Embryonic facial prominence (tissue), 1 donor: ENCODE measurements around the gene POLDIP3.
"Not testable (repeated sequence)": the region's sequence is repeated elsewhere in the genome, so short reads cannot be mapped to it uniquely, and the experiment has no call there.

Source experiments
- DNase-seq: peaks from one replicate; pipeline ENCODE4 v3.0.0-alpha.2; 2016; ENCODE audit errors: extremely low spot score

POLDIP3 gene

GRCh38 chr22:42560381-42560780 lies 54.3 kb downstream of the POLDIP3 start:
- no peak for DNase-seq

DNA sequence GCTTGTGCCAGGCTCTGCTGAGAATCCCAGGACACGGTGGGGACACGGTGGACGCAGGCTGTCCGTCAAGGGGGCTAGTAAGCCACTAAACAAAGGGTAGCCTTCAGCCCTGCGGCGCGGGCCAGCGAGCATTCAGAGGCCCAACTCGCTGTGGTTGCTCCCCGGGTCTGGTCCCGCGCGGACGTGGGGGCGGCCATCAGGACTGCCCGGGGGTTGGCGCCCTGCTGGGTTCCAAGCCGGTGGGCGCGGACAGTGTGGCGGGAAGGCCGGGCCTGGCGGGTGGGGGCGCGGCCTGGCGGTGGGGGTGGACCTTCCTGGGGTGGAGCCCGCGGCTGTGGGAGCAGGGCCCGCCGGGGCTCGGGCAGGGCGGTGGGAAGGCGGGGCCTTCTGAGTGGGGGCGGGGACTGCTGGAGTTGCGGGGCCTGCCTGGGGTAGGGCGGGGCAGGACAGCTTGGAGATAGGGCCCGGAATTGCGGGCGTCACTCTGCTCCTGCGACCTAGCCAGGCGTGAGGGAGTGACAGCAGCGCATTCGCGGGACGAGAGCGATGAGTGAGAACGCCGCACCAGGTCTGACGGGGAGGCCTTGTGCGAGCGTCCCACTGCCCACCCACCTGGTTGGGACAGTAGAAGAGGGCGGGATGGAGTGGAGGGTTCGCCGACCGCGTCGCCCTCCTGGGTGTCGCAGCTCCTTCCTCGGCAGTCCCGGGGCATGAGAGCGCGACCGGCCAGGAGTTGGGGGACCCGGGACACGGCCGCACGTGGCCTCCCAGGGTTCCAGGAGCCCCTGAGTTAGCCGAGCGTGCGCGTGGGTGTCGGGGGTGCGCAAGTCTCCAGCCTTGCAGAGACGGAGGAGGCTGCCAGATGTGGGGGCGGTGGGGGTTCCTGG lies 61.0 kb downstream of the POLDIP3 start, which contains the start of gene SERHL2:
Gene SERHL2, plus strand, starts transcription at position 482 of the 887 bp plus-strand sequence. Its CDS starts 65 bp downstream, at position 547.
- peak; percentile 20 for DNase-seq

DNA sequence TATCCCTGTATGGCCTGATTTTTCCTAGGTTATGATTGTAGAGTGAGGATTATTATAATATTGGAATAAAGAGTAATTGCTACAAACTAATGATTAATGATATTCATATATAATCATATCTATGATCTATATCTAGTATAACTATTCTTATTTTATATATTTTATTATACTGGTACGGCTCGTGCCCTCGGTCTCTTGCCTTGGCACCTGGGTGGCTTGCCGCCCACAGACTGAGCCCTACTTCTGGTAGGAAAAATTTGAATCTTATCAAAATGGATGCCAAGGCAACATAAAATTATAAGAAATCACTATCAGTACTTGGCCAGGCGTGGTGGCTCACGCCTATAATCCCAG lies 62.4 kb downstream of the POLDIP3 start:
- not testable (repeated sequence) for DNase-seq

DNA sequence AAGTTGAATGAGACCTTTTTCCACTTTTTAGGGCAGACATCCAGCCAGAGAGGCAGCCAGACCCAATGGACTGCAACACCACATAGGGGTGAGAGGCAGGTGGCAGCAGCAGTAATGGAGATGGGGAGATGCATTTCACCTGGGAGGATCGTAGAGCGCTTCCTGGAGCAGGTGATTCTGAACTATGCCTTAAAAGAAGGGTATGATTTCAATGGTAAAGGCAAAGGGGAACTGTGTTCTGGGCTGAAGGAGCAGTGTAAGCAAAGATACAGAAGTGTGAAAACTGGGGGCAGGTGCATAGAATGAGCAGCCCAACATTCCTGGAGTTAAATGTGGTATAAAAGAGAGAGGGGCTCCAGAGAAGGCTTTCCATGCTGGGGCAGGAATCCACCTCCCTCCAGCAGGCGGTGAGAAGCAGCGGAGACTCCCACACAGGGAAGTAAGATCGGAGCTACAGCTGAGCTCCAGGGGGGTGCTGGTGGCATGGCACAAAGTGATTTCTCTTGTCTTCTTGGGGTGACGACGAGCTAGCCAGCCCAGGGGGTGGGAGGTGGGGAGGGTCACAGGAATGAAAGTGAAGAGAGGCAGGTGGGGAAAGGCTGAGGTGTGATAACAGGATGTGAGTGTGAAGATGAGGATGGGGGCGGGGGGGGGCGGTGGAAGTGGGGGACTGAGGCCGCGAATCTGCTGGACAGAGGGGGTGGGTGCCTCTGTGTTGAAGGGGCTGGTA lies 65.2 kb downstream of the POLDIP3 start:
- DNase-seq: no peak

DNA sequence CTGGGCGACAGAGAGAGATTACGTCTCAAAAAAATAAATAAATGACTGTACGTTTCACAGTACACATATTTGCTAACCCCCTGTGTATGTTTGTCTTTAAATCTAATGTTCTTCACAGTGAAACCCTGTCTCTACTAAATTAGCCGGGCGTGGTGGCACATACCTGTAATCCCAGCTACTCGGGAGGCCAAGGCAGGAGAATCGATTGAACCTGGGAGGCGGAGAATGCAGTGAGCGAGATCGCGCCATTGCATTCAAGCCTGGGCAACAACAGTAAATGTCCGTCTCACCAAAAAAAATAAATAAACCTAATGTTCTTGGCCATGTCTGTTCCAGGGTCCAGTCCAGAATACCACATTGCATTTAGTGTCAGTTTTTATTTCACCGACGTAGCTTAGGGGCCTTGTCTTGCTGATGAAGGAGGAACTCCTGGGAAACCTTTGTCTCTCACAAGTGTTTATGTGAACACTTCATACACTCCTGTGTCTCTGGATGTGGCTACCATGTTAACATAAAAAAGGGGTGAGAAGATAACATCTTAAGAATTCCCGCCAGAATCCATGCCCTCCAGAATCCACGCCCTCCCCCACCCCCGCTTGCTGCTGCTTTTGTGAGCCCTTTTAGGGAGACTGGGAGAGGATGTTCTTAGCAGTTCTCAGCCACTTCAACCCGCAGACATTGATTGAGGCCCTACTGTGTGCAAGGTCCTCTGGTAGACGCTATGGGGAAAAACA lies 65.9 kb downstream of the POLDIP3 start:
- no peak for DNase-seq

- not testable (repeated sequence) for DNase-seq
Measured at GRCh38 chr22:42548126-42548525, 66.6 kb downstream of the POLDIP3 start.

DNA sequence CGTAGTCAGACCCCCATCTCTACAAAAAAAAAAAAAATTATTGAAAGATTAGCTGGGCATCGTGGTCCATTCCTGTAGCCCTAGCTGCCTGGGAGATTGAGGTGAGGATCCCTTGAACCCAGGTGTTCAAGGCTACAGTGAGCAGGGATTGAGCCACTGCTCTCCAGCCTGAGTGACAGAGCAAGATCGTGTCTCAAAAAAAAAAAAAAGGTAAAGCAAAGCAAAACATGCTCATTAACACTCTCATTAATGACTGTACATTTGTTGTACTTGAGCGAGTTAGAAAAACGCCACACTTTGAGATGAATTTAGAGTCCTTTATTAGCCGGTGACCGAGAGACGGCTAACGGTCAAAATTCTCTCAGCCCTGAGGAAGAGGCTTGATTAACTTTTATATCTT lies 67.1 kb downstream of the POLDIP3 start:
- DNase-seq: no peak

DNA sequence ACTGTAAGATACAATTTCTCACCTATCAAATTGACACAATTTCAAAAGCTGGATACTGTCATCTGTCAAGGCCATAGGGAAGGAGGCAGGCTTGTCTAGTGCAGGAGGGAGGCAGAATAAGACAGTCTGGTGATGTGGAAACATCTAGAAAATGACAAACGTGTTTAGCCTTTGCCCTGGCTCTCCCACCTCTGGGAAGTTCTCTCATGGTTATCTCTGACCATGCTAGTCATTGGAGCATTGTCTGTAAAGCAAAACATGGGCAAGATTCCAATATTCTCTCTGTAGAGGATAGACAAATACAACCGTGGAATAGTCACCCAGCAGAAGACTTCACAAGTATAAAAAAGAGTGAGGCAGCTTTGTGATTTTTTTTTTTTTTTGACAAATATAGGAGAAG lies 70.0 kb downstream of the POLDIP3 start:
- DNase-seq: no peak

DNA sequence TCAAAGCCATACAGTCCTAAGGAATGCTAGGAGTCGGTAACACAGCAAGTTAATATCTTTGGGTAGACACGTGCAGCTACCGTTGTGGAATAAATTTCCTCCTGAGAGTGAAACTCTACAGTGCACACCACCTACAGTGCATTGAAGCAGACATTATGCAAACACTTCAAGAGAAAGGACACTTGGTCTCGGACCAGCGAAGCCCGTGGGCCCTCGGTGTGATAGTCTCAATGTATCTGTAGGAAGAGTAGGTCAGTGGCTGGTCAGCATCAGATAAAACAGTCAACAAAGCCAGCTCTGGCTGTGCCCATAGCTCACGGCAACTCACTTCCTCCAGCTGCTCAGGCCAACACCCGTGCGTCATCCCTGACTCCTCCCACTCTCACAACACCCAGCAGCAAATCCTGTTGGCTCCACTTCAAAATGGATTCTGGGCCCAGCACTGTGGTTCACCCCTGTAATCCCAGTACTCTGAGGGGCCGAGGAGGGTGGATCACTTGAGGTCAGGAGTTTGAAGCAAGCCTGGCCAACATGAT lies 75.4 kb downstream of the POLDIP3 start:
- not testable (repeated sequence) for DNase-seq

DNA sequence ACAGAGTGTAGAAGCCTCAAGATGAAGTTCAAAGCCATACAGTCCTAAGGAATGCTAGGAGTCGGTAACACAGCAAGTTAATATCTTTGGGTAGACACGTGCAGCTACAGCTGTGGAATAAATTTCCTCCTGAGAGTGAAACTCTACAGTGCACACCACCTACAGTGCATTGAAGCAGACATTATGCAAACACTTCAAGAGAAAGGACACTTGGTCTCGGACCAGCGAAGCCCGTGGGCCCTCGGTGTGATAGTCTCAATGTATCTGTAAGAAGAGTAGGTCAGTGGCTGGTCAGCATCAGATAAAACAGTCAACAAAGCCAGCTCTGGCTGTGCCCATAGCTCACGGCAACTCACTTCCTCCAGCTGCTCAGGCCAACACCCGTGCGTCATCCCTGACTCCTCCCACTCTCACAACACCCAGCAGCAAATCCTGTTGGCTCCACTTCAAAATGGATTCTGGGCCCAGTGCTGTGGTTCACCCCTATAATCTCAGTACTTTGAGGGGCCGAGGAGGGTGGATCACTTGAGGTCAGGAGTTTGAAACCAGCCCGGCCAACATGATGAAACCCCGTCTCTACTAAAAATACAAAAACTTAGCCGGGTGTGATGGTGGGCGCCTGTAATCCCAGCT lies 77.4 kb downstream of the POLDIP3 start:
- DNase-seq: not testable (repeated sequence)

DNA sequence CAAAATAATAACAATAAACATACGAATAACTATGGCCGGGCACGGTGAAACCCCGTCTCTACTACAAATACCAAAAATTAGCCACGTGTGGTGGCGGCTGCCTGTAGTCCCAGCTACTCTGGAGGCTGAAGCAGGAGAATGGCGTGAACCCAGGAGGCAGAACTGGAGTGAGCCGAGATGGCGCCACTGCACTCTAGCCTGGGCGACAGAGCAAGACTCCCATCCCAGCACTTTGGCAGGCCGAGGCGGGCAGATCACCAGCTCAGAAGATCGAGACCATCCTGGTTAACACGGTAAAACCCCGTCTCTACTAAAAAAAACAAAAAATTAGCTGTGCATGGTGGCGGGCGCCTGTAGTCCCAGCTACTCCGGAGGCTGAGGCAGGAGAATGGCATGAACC lies 78.0 kb downstream of the POLDIP3 start:
- not testable (repeated sequence) for DNase-seq

DNA sequence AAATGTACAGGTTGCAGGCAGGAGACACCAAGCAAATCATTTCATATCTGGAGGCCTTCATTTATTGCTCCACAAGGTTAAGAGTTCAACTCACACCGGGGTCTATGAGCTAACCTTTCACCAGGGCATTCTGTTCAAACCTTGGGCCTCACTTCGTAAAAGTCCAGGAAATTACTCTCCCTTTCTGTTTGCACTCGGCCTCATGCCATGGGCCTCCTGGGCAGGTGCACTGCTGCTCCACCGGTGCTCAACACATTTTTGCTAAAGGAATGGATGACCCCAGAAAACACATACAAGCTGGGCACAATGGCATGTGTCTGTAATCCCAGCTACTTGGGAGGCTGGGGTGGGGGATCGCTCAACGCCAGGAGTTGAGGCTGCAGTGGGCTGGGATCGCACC lies 78.5 kb downstream of the POLDIP3 start:
- no peak for DNase-seq

DNA sequence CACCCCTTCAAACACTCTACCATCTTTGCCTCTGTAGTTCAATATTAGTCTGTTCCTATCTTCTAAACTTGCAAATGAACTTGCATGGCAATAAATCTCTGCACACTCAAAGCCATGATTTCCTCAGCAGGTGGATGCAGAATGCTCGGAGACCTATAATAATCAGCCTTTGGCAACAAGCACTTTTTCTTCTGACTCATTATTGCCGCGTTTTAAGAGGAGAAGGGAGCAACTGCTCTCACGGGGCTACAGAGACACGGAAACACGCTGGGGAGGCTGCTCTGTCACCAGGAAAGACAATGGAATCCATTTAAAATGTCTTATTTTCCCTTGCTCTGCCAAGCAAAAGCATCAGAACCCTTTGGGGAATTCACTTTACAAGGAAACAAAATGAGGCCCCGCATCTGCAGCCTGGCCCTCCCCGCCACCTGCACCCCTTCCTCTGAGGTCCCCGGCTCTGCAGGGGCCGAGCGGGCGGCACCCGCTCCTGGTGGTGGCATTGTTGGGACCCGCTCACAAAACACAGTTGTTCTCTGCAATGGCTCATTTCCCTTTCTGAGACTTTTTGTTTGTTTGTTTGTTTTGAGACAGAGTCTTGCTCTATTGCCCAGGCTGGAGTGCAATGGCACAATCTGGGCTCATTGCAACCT lies 79.5 kb downstream of the POLDIP3 start:
- not testable (repeated sequence) for DNase-seq
